HEK293 (cell line): ENCODE measurements around the gene LLGL2.
"Not testable (repeated sequence)": the region's sequence is repeated elsewhere in the genome, so short reads cannot be mapped to it uniquely, and the experiment has no call there.

Experiments used
- CTCF ChIP-seq: fragments of 450-650 bp; formaldehyde crosslinking; IDR thresholded peaks from 2 replicates; pipeline ENCODE4 v1.5.1; 2016; ENCODE audit warnings: missing biosample characterization, missing genetic modification characterization
- KLF16 ChIP-seq: fragments of 450-650 bp; formaldehyde crosslinking; IDR thresholded peaks from 2 replicates; pipeline ENCODE4 v1.5.1; 2017; ENCODE audit warnings: missing biosample characterization, missing genetic modification characterization
- MZF1 ChIP-seq: fragments of 450-650 bp; formaldehyde crosslinking; IDR thresholded peaks from 2 replicates; pipeline ENCODE4 v1.5.1; 2017; ENCODE audit warnings: missing biosample characterization, missing genetic modification characterization, borderline replicate concordance
- ZBTB7A ChIP-seq: fragments of 450-650 bp; formaldehyde crosslinking; IDR thresholded peaks from 2 replicates; pipeline ENCODE4 v1.5.1; 2016; ENCODE audit warnings: low read depth, missing biosample characterization, missing genetic modification characterization
- ZNF114 ChIP-seq: fragments of 450-650 bp; formaldehyde crosslinking; IDR thresholded peaks from 2 replicates; pipeline ENCODE4 v1.5.0; 2017; ENCODE audit warnings: missing biosample characterization, missing genetic modification characterization
- ZNF274 ChIP-seq, 2 experiments: fragments of 200-500 bp in 1 of 2; fragments of 450-650 bp in 1 of 2; sonication (Bioruptor generic) in 1 of 2; formaldehyde crosslinking in 1 of 2; IDR thresholded peaks; 2 replicates each; pipeline versions ENCODE4 v1.5.1 to v1.6.1; 2014 to 2016; ENCODE audit warnings: borderline replicate concordance in 1 of 2, inconsistent platforms in 1 of 2, low read length in 1 of 2, missing biosample characterization in 1 of 2, missing genetic modification characterization in 1 of 2
- TF ChIP-seq, protein P1 (sequence below): fragments of 450-650 bp; formaldehyde crosslinking; IDR thresholded peaks from 2 replicates; pipeline ENCODE4 v1.5.1; 2016; ENCODE audit warnings: missing biosample characterization, missing genetic modification characterization, low read depth
- TF ChIP-seq, protein P2 (sequence below): fragments of 450-650 bp; IDR thresholded peaks from 2 replicates; pipeline ENCODE4 v1.5.1; 2018; ENCODE audit warnings: missing biosample characterization, missing genetic modification characterization
- TF ChIP-seq, protein P3 (sequence below): fragments of 450-650 bp; formaldehyde crosslinking; IDR thresholded peaks from 2 replicates; pipeline ENCODE4 v1.5.1; 2016; ENCODE audit warnings: missing biosample characterization, missing genetic modification characterization, borderline replicate concordance

DNA sequence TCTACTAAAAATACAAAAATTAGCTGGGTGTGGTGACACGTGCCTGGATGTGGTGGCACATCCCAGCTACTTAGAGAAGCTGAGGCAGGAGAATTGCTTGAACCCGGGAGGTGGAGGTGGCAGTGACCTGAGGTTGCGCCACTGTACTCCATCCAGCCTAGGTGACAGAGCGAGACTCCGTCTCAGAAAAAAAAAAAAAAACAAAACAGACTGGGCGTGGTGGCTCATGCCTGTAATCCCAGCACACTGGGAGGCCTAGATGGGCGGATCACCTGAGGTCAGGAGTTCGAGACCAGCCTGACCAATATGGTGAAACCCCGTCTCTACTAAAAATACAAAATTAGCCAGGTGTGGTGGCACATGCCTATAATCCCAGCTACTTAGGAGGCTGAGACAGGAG is 67.9 kb downstream of the LLGL2 start:
- TF ChIP-seq, protein P1, sequence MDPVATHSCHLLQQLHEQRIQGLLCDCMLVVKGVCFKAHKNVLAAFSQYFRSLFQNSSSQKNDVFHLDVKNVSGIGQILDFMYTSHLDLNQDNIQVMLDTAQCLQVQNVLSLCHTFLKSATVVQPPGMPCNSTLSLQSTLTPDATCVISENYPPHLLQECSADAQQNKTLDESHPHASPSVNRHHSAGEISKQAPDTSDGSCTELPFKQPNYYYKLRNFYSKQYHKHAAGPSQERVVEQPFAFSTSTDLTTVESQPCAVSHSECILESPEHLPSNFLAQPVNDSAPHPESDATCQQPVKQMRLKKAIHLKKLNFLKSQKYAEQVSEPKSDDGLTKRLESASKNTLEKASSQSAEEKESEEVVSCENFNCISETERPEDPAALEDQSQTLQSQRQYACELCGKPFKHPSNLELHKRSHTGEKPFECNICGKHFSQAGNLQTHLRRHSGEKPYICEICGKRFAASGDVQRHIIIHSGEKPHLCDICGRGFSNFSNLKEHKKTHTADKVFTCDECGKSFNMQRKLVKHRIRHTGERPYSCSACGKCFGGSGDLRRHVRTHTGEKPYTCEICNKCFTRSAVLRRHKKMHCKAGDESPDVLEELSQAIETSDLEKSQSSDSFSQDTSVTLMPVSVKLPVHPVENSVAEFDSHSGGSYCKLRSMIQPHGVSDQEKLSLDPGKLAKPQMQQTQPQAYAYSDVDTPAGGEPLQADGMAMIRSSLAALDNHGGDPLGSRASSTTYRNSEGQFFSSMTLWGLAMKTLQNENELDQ (tag by site-specific recombination): not testable (repeated sequence)
- TF ChIP-seq, protein P2, sequence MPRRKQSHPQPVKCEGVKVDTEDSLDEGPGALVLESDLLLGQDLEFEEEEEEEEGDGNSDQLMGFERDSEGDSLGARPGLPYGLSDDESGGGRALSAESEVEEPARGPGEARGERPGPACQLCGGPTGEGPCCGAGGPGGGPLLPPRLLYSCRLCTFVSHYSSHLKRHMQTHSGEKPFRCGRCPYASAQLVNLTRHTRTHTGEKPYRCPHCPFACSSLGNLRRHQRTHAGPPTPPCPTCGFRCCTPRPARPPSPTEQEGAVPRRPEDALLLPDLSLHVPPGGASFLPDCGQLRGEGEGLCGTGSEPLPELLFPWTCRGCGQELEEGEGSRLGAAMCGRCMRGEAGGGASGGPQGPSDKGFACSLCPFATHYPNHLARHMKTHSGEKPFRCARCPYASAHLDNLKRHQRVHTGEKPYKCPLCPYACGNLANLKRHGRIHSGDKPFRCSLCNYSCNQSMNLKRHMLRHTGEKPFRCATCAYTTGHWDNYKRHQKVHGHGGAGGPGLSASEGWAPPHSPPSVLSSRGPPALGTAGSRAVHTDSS (tag by site-specific recombination): not testable (repeated sequence)
- TF ChIP-seq CTCF; KLF16 (tag by site-specific recombination); ZBTB7A (tag by site-specific recombination); ZNF114 (tag by site-specific recombination); ZNF274 (IDR thresholded peaks at IDR 0.05; ENCODE audit: low read length); ZNF274 (tag by site-specific recombination; IDR thresholded peaks at IDR 0.05; ENCODE audit: borderline replicate concordance); MZF1: not testable (repeated sequence)
- TF ChIP-seq, protein P3, sequence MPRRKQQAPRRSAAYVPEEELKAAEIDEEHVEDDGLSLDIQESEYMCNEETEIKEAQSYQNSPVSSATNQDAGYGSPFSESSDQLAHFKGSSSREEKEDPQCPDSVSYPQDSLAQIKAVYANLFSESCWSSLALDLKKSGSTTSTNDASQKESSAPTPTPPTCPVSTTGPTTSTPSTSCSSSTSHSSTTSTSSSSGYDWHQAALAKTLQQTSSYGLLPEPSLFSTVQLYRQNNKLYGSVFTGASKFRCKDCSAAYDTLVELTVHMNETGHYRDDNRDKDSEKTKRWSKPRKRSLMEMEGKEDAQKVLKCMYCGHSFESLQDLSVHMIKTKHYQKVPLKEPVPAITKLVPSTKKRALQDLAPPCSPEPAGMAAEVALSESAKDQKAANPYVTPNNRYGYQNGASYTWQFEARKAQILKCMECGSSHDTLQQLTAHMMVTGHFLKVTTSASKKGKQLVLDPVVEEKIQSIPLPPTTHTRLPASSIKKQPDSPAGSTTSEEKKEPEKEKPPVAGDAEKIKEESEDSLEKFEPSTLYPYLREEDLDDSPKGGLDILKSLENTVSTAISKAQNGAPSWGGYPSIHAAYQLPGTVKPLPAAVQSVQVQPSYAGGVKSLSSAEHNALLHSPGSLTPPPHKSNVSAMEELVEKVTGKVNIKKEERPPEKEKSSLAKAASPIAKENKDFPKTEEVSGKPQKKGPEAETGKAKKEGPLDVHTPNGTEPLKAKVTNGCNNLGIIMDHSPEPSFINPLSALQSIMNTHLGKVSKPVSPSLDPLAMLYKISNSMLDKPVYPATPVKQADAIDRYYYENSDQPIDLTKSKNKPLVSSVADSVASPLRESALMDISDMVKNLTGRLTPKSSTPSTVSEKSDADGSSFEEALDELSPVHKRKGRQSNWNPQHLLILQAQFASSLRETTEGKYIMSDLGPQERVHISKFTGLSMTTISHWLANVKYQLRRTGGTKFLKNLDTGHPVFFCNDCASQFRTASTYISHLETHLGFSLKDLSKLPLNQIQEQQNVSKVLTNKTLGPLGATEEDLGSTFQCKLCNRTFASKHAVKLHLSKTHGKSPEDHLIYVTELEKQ (tag by site-specific recombination): not testable (repeated sequence)
